Measurements from ENCODE around the gene GANAB.

The GANAB gene

DNA sequence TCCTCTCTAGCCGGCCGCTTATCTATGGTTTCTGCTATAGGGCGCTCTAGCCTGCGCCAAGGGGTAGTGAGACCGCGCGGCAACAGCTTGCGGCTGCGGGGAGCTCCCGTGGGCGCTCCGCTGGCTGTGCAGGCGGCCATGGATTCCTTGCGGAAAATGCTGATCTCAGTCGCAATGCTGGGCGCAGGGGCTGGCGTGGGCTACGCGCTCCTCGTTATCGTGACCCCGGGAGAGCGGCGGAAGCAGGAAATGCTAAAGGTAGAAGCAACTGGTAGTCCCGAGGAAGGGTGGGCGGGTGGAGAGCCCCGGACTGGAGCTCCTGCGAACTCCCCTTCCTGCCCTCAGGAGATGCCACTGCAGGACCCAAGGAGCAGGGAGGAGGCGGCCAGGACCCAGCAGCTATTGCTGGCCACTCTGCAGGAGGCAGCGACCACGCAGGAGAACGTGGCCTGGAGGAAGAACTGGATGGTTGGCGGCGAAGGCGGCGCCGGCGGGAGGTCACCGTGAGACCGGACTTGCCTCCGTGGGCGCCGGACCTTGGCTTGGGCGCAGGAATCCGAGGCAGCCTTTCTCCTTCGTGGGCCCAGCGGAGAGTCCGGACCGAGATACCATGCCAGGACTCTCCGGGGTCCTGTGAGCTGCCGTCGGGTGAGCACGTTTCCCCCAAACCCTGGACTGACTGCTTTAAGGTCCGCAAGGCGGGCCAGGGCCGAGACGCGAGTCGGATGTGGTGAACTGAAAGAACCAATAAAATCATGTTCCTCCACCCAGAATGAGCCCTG is 25.4 kb upstream of the GANAB start, which contains the start of the genes LBHD1 and UQCC3:
LBHD1 (minus strand) TSS at position 660 of the 782 bp plus-strand sequence. CDS start 2,236 bp downstream, outside the sequence.
UQCC3 (plus strand) TSS at position 66 of the 782 bp plus-strand sequence; CDS start at position 139, 73 bp downstream.
- WGBS, 2 donors (ENCODE audit: extremely low coverage in 2 of 2, insufficient read length in 2 of 2, insufficient replicate concordance in 1 of 2), result no CpG with 5 or more reads among the region's 59 CpGs
- peak within 1 kb of the TSS; percentile 95 for H3K18ac ChIP-seq (ENCODE audit: low read length)
- H2BK12ac ChIP-seq (ENCODE audit: low read length), result no peak within 1 kb of the TSS
- H3K4me2 ChIP-seq (ENCODE audit: insufficient read depth, low read length, poor library complexity, severe bottlenecking), result peak within 1 kb of the TSS; percentile 94
- no peak within 1 kb of the TSS for H2BK5ac ChIP-seq (ENCODE audit: low read length)
- H3K23ac ChIP-seq (ENCODE audit: low read depth, low read length, poor library complexity), result peak within 1 kb of the TSS; percentile 50
- peak within 1 kb of the TSS; percentile 77 for H3K14ac ChIP-seq (ENCODE audit: low read length)
- peaks cover 15 to 48% of the 10 kb centered on the region in 2 donors for H3K36me3 ChIP-seq (replicated peaks in 1 of 2; ENCODE audit: control insufficient read depth in 2 of 2, insufficient read depth in 2 of 2, low read length in 2 of 2)
- H3K79me1 ChIP-seq (ENCODE audit: low read depth, low read length), result peaks cover 4% of the 10 kb centered on the region
- H2BK120ac ChIP-seq (ENCODE audit: low read depth, low read length), result peak within 1 kb of the TSS; percentile 63
- peak within 1 kb of the TSS; percentile 89 for H3K27ac ChIP-seq (replicated peaks; ENCODE audit: low read length)
- H2AK5ac ChIP-seq (ENCODE audit: low read depth, low read length), result peak within 1 kb of the TSS; percentile 38
- H4K91ac ChIP-seq (ENCODE audit: low read depth, low read length, poor library complexity), result no peak within 1 kb of the TSS
- H4K8ac ChIP-seq (ENCODE audit: low read depth, low read length), result no peak within 1 kb of the TSS
- H3K4ac ChIP-seq (ENCODE audit: low read length), result no peak within 1 kb of the TSS
- H3K4me1 ChIP-seq (ENCODE audit: control insufficient read depth in 2 of 2, insufficient read depth in 1 of 2, low read depth in 1 of 2, low read length in 2 of 2), result peaks cover 0 to 4% of the 10 kb centered on the region in 2 donors
- H3K27me3 ChIP-seq (ENCODE audit: control insufficient read depth in 3 of 3, insufficient read depth in 3 of 3, low read depth in 1 of 3, low read length in 3 of 3), result no peaks in the 10 kb centered on the region
- H3K9me3 ChIP-seq (replicated peaks in 1 of 2; ENCODE audit: control insufficient read depth in 2 of 2, insufficient read depth in 1 of 2, low read depth in 1 of 2, low read length in 2 of 2), result no peaks in the 10 kb centered on the region
- DNase-seq (ENCODE audit: low spot score), result peak; percentile 89
- H3K9ac ChIP-seq (ENCODE audit: low read depth, low read length, poor library complexity), result peak within 1 kb of the TSS; percentile 99
- H2AFZ ChIP-seq (ENCODE audit: low read length), result peak within 1 kb of the TSS; percentile 91
- peak within 1 kb of the TSS; percentile 84 to 96 for H3K4me3 ChIP-seq (ENCODE audit: low read length in 2 of 2)
- peak within 1 kb of the TSS; percentile 46 for H2BK15ac ChIP-seq (ENCODE audit: low read length)

GRCh38 chr11:62671236-62671607 is 24.8 kb upstream of the GANAB start:
- Histone ChIP-seq H3K4me2 (ENCODE audit: insufficient read depth, low read length, poor library complexity, severe bottlenecking) (peak overlapping the region; percentile 94), H3K9me3 (replicated peaks in 1 of 2; ENCODE audit: control insufficient read depth in 2 of 2, insufficient read depth in 1 of 2, low read depth in 1 of 2, low read length in 2 of 2) (no peaks in the 10 kb centered on the region), H3K27ac (replicated peaks; ENCODE audit: low read length) (peak overlapping the region; percentile 89), H3K14ac (ENCODE audit: low read length) (no peak overlapping the region), H2BK15ac (ENCODE audit: low read length) (no peak overlapping the region), H3K9ac (ENCODE audit: low read depth, low read length, poor library complexity) (no peak overlapping the region), H2AFZ (ENCODE audit: low read length) (peak overlapping the region; percentile 91), H4K8ac (ENCODE audit: low read depth, low read length) (no peak overlapping the region), H3K4me3 (ENCODE audit: low read length in 2 of 2) (peak overlapping the region; percentile 84 to 96), H2BK120ac (ENCODE audit: low read depth, low read length) (peak overlapping the region; percentile 9), H3K79me1 (ENCODE audit: low read depth, low read length) (peaks cover 8% of the 10 kb centered on the region), H3K23ac (ENCODE audit: low read depth, low read length, poor library complexity) (peak overlapping the region; percentile 50), H4K91ac (ENCODE audit: low read depth, low read length, poor library complexity) (no peak overlapping the region), H3K27me3 (ENCODE audit: control insufficient read depth in 3 of 3, insufficient read depth in 3 of 3, low read depth in 1 of 3, low read length in 3 of 3) (no peaks in the 10 kb centered on the region), H2BK12ac (ENCODE audit: low read length) (no peak overlapping the region), H3K4me1 (ENCODE audit: control insufficient read depth in 2 of 2, insufficient read depth in 1 of 2, low read depth in 1 of 2, low read length in 2 of 2) (peaks cover 3 to 10% of the 10 kb centered on the region in 2 donors), H3K18ac (ENCODE audit: low read length) (no peak overlapping the region), H3K4ac (ENCODE audit: low read length) (no peak overlapping the region), H2BK5ac (ENCODE audit: low read length) (no peak overlapping the region), H3K36me3 (replicated peaks in 1 of 2; ENCODE audit: control insufficient read depth in 2 of 2, insufficient read depth in 2 of 2, low read length in 2 of 2) (peaks cover 16 to 48% of the 10 kb centered on the region in 2 donors), H2AK5ac (ENCODE audit: low read depth, low read length) (no peak overlapping the region)
- DNase-seq (ENCODE audit: low spot score), result no peak
- WGBS, 2 donors (ENCODE audit: extremely low coverage in 2 of 2, insufficient read length in 2 of 2, insufficient replicate concordance in 1 of 2), result no CpG with 5 or more reads among the region's 17 CpGs

GRCh38 chr11:62669420-62670161 is 23.2 kb upstream of the GANAB start:
- no peak overlapping the region for H4K91ac ChIP-seq (ENCODE audit: low read depth, low read length, poor library complexity)
- H3K14ac ChIP-seq (ENCODE audit: low read length), result no peak overlapping the region
- no peak overlapping the region for H2BK15ac ChIP-seq (ENCODE audit: low read length)
- no peak overlapping the region for H3K4me3 ChIP-seq (ENCODE audit: low read length in 2 of 2)
- no peak overlapping the region for H2BK120ac ChIP-seq (ENCODE audit: low read depth, low read length)
- no CpG with 5 or more reads among the region's 4 CpGs for WGBS, 2 donors (ENCODE audit: extremely low coverage in 2 of 2, insufficient read length in 2 of 2, insufficient replicate concordance in 1 of 2)
- H2BK5ac ChIP-seq (ENCODE audit: low read length), result no peak overlapping the region
- no peak overlapping the region for H3K4ac ChIP-seq (ENCODE audit: low read length)
- H3K4me2 ChIP-seq (ENCODE audit: insufficient read depth, low read length, poor library complexity, severe bottlenecking), result no peak overlapping the region
- no peaks in the 10 kb centered on the region for H3K9me3 ChIP-seq (replicated peaks in 1 of 2; ENCODE audit: control insufficient read depth in 2 of 2, insufficient read depth in 1 of 2, low read depth in 1 of 2, low read length in 2 of 2)
- H3K4me1 ChIP-seq (ENCODE audit: control insufficient read depth in 2 of 2, insufficient read depth in 1 of 2, low read depth in 1 of 2, low read length in 2 of 2), result peaks cover 4 to 12% of the 10 kb centered on the region in 2 donors
- no peaks in the 10 kb centered on the region for H3K27me3 ChIP-seq (ENCODE audit: control insufficient read depth in 3 of 3, insufficient read depth in 3 of 3, low read depth in 1 of 3, low read length in 3 of 3)
- H4K8ac ChIP-seq (ENCODE audit: low read depth, low read length), result no peak overlapping the region
- no peak for DNase-seq (ENCODE audit: low spot score)
- H3K23ac ChIP-seq (ENCODE audit: low read depth, low read length, poor library complexity), result no peak overlapping the region
- H3K9ac ChIP-seq (ENCODE audit: low read depth, low read length, poor library complexity), result no peak overlapping the region
- peaks cover 14% of the 10 kb centered on the region for H3K79me1 ChIP-seq (ENCODE audit: low read depth, low read length)
- H3K36me3 ChIP-seq (replicated peaks in 1 of 2; ENCODE audit: control insufficient read depth in 2 of 2, insufficient read depth in 2 of 2, low read length in 2 of 2), result peaks cover 15 to 43% of the 10 kb centered on the region in 2 donors
- no peak overlapping the region for H2AK5ac ChIP-seq (ENCODE audit: low read depth, low read length)
- H2AFZ ChIP-seq (ENCODE audit: low read length), result no peak overlapping the region
- H2BK12ac ChIP-seq (ENCODE audit: low read length), result no peak overlapping the region
- peak overlapping the region; percentile 34 for H3K27ac ChIP-seq (replicated peaks; ENCODE audit: low read length)
- H3K18ac ChIP-seq (ENCODE audit: low read length), result no peak overlapping the region

- H3K79me1 ChIP-seq (ENCODE audit: low read depth, low read length), result peaks cover 14% of the 10 kb centered on the region
- no peak overlapping the region for H4K8ac ChIP-seq (ENCODE audit: low read depth, low read length)
- H2BK5ac ChIP-seq (ENCODE audit: low read length), result no peak overlapping the region
- no peak overlapping the region for H3K27ac ChIP-seq (replicated peaks; ENCODE audit: low read length)
- no peak overlapping the region for H3K23ac ChIP-seq (ENCODE audit: low read depth, low read length, poor library complexity)
- H3K4me1 ChIP-seq (ENCODE audit: control insufficient read depth in 2 of 2, insufficient read depth in 1 of 2, low read depth in 1 of 2, low read length in 2 of 2), result peaks cover 4 to 12% of the 10 kb centered on the region in 2 donors
- no peak overlapping the region for H3K9ac ChIP-seq (ENCODE audit: low read depth, low read length, poor library complexity)
- no peak overlapping the region for H2AK5ac ChIP-seq (ENCODE audit: low read depth, low read length)
- no peak overlapping the region for H2BK120ac ChIP-seq (ENCODE audit: low read depth, low read length)
- H3K4me2 ChIP-seq (ENCODE audit: insufficient read depth, low read length, poor library complexity, severe bottlenecking), result no peak overlapping the region
- H4K91ac ChIP-seq (ENCODE audit: low read depth, low read length, poor library complexity), result no peak overlapping the region
- peaks cover 14 to 31% of the 10 kb centered on the region in 2 donors for H3K36me3 ChIP-seq (replicated peaks in 1 of 2; ENCODE audit: control insufficient read depth in 2 of 2, insufficient read depth in 2 of 2, low read length in 2 of 2)
- no peak for DNase-seq (ENCODE audit: low spot score)
- H2BK12ac ChIP-seq (ENCODE audit: low read length), result no peak overlapping the region
- no peak overlapping the region for H2BK15ac ChIP-seq (ENCODE audit: low read length)
- no CpG with 5 or more reads among the region's 2 CpGs for WGBS, 2 donors (ENCODE audit: extremely low coverage in 2 of 2, insufficient read length in 2 of 2, insufficient replicate concordance in 1 of 2)
- H3K4me3 ChIP-seq (ENCODE audit: low read length in 2 of 2), result no peak overlapping the region
- no peak overlapping the region for H2AFZ ChIP-seq (ENCODE audit: low read length)
- no peak overlapping the region for H3K18ac ChIP-seq (ENCODE audit: low read length)
- H3K14ac ChIP-seq (ENCODE audit: low read length), result no peak overlapping the region
- no peaks in the 10 kb centered on the region for H3K27me3 ChIP-seq (ENCODE audit: control insufficient read depth in 3 of 3, insufficient read depth in 3 of 3, low read depth in 1 of 3, low read length in 3 of 3)
- no peak overlapping the region for H3K4ac ChIP-seq (ENCODE audit: low read length)
- H3K9me3 ChIP-seq (replicated peaks in 1 of 2; ENCODE audit: control insufficient read depth in 2 of 2, insufficient read depth in 1 of 2, low read depth in 1 of 2, low read length in 2 of 2), result no peaks in the 10 kb centered on the region
These were observed 21.0 kb upstream of the GANAB start for GRCh38 chr11:62667460-62667859.
